ENCODE results near the gene C1S.
A peak's percentile ranks its signal among the peaks of the same experiment; 100 is the strongest.
"Not testable (repeated sequence)": the region's sequence is repeated elsewhere in the genome, so short reads cannot be mapped to it uniquely, and the experiment has no call there.

The C1S gene

GRCh38 chr12:7107181-7107580 lies 46.7 kb downstream of the C1S start:
- not testable (repeated sequence) for DNase-seq

- no peak for DNase-seq
Observed at GRCh38 chr12:7107636-7108002, 47.1 kb downstream of the C1S start.

DNA sequence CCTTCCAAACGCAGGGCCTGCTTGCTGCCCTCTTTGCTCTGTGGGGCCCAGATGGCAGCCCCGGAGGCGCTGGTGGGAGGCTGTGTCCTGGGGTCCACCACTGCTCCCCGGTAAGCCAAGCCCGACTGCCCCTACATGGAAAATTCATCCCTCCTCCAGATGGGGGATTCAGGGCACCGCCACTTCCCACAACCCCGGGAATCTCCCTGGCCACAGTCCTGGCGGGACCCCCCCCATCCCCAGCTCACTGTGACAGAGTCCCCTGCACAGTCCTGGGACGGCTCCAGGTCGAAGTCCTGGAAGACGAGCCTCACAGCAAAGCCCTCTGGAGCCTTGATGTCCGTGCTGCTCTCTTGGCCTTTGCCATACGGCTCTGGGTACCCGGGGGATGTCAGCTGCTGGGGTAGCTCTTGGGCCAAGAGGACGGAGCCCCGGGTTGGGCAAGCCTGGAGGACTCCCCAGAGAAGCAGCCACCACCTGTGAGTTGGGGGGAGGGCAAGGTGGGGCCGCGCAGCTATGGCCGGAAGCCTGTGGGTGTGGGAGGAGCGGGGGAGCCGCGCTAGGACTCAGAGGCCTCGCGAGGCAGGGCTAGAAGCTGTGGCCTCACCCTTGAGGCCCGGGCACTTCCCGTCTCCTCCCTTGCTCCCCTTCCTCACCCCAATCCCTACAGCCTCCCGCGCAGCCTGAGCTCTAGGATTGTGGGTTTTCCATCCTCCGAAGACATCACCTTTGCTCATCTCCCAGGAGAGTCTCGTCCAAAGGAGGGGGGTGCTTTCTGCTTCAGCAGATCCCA lies 47.7 kb downstream of the C1S start:
- no peak for DNase-seq

DNA sequence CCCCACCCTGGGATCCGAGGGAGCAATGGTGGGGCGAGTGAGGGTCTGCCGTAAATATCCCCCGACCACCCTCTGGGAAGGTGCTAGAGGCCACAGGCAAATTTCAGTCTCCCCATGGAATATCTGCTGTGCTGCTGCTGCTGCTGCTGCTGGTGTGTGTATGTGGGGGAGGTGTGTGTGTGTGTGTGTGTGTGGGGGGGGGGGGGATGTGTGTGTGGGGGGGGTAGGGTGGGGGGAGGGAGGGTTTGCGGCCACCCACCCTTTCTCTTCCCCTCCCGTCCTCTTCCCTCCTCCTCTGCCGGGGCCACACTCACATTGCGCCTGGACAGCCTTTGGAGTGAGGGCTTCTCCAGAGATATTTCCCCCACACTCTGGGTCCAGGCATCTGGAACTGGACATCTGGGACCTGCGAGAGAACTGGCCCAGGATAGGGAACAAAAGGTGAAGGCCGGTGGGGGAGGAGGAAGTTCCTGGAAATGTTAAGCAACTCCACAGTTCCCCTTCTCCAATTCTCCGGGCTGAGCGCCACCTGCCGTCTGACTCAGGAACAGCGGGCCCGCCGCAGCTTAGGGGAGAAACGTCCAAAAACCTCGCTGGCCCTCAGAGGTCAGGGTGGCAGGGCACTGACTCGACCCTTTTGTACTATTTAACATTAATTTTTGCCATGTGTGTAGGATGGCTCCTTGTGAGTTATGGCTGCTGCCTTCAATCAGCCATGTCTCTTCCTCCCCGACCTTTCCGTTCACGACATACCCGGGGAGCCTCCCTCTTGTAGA lies 48.5 kb downstream of the C1S start, which contains the start of gene C1RL:
TSS of gene C1RL (minus strand) at position 419 of the 776 bp plus-strand sequence. CDS start at position 385, 34 bp downstream.
- peak; percentile 17 to 37 for DNase-seq

GRCh38 chr12:7109572-7109920 lies 49.0 kb downstream of the C1S start:
- no peak for DNase-seq

DNA sequence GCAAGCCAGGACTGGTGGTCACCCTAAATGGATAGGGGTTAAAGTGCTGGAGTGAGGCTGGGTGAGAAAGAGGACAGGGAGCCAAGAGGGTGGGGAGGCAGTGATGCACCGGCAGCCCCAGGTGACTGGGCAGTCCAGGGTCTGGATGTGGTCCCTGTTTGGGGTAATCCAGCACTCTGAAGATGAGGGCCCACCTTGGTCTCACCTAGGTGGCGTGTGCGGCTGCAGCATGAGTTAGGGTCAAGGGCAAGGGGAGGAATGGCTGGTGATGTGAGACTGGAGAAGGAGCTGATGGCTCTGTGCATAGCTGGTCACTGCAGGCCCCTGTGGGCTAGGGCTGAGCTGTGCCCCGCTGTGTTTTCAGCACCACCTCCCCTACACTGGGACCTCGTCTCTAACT lies 50.1 kb downstream of the C1S start:
- no peak for DNase-seq

DNA sequence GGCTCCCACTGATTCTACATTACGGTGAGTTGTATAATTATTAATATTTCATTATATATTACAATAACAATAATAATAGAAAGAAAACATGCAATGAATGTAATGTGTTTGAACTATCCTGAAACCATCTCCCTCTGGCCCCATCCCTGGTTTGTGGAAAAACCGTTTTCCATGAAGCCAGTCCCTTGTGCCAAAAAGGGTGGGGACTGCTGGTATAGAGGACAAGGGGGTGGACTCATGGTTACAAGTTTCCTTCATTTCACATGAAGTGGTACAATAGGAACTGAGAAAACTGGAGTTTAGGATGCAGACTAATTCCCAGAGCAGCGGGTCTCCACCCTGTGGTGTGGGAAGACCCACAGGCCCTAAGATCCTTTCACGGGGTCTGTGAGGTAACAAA lies 51.5 kb downstream of the C1S start:
- no peak for DNase-seq

GRCh38 chr12:7113389-7113871 lies 52.9 kb downstream of the C1S start:
- DNase-seq = no peak

GRCh38 chr12:7114008-7114407 lies 53.5 kb downstream of the C1S start:
- no peak for DNase-seq

GRCh38 chr12:7114851-7115250 lies 54.3 kb downstream of the C1S start:
- no peak for DNase-seq

DNA sequence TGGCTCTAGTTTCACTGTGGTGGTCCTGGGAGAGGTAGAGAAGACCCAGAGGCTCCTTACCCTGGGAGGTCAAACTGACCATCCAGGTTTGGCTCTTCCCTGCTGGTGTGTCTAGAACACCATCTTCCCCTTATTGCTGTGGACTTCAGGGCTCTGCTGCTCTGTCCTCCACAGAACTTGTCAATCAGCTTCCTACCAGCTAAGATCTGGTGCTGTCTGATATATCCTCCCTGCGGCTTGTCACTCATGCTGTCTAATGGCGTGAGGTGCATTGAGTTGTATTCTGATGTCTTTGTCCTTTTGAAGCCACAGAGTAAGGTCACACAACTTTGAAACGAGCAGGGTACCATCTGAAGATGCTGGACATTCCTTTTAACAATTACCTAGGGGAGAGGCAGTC lies 55.7 kb downstream of the C1S start:
- no peak for DNase-seq

- DNase-seq = no peak
Observed at GRCh38 chr12:7116916-7117315, 56.4 kb downstream of the C1S start.

DNA sequence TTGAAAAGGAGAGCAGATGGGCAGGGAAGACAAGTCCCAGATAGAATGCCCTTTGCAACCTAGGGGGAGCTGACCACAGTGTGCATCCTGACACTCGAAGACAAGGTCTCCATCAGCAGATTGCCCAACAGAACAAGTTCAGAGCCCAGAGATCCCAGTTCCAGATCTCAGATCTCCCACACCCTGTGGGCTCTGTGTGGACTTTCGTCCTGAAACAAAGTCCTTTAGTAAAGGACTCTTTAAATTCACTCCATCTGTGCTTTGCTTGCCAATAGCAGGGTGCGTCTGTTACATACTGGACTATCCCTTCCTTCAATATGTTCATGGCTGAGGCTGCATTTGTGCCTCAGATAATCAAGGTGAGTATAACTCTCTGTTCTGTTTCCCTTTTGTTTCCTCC lies 57.2 kb downstream of the C1S start:
- no peak for DNase-seq

- DNase-seq = no peak
Observed at GRCh38 chr12:7118881-7119280, 58.4 kb downstream of the C1S start.

GRCh38 chr12:7120166-7120565 lies 59.6 kb downstream of the C1S start:
- no peak for DNase-seq

All from NCI-H187 (cell line).